GM21528 (cell line): Measurements from ENCODE around the gene SLA2.
"Not testable (repeated sequence)": the region's sequence is repeated elsewhere in the genome, so short reads cannot be mapped to it uniquely, and the experiment has no call there.

Experiments used
- ATAC-seq: cut with Tn5 transposase; IDR thresholded peaks from one replicate; pipeline ENCODE4 v1.9.1; 2021; ENCODE audit warnings: mild to moderate bottlenecking, moderate library complexity; ENCODE audit not compliant: unreplicated experiment, low FRiP score

Gene SLA2

GRCh38 chr20:36579996-36580545, 65.9 kb downstream of the SLA2 start:
- no peak for ATAC-seq

GRCh38 chr20:36578356-36579041, 67.5 kb downstream of the SLA2 start:
- ATAC-seq, result no peak

- no peak for ATAC-seq
These were observed 69.9 kb downstream of the SLA2 start for GRCh38 chr20:36576081-36576445.

GRCh38 chr20:36574366-36575135, 71.4 kb downstream of the SLA2 start:
- ATAC-seq, result no peak

GRCh38 chr20:36573798-36574365, 72.1 kb downstream of the SLA2 start:
- ATAC-seq, result no peak

GRCh38 chr20:36573103-36573797, 72.7 kb downstream of the SLA2 start, which contains the start of gene TGIF2:
TSS of gene TGIF2 (plus strand) at chr20:36573597. CDS start at chr20:36578775, 5,178 bp downstream.
- peak; percentile 65 for ATAC-seq

GRCh38 chr20:36572701-36573102, 73.3 kb downstream of the SLA2 start:
- peak; percentile 10 for ATAC-seq

GRCh38 chr20:36571564-36572504, 74.2 kb downstream of the SLA2 start:
- no peak for ATAC-seq

GRCh38 chr20:36569847-36570429, 76.1 kb downstream of the SLA2 start:
- ATAC-seq, result no peak

GRCh38 chr20:36565520-36565919, 80.5 kb downstream of the SLA2 start:
- no peak for ATAC-seq

- ATAC-seq, result not testable (repeated sequence)
These were observed 81.3 kb downstream of the SLA2 start for GRCh38 chr20:36564726-36565121.

GRCh38 chr20:36564078-36564725, 81.8 kb downstream of the SLA2 start:
- ATAC-seq, result not testable (repeated sequence)

GRCh38 chr20:36563374-36563773, 82.6 kb downstream of the SLA2 start:
- no peak for ATAC-seq

- no peak for ATAC-seq
These were observed 83.3 kb downstream of the SLA2 start for GRCh38 chr20:36562724-36563123.
